ENCODE data around the gene NTRK3. TPM values are rescaled to one million over a fixed set of nuclear protein-coding genes. Genes with fewer than 3 reads are reported as not detected.

NTRK3 gene
- polyA plus RNA-seq, 1 donor from 2014 or later, result 42.7 TPM

GRCh38 chr15:88071141-88071540 lies 185.4 kb downstream of the NTRK3 start:
- H3K27ac ChIP-seq (ENCODE audit: low read length), result no peak overlapping the region
- no peaks in the 10 kb centered on the region for H4K20me1 ChIP-seq (ENCODE audit: insufficient read depth)
- H2AFZ ChIP-seq (ENCODE audit: low read depth, low read length), result no peak overlapping the region
- H3K4me3 ChIP-seq (ENCODE audit: low read length), result no peak overlapping the region
- H3K79me2 ChIP-seq (replicated peaks; ENCODE audit: insufficient read depth, low read length), result no peaks in the 10 kb centered on the region
- no peaks in the 10 kb centered on the region for H3K9me3 ChIP-seq (ENCODE audit: low read length)
- no peaks in the 10 kb centered on the region for H3K27me3 ChIP-seq (ENCODE audit: insufficient read depth, low read depth, low read length)
- no peaks in the 10 kb centered on the region for H3K36me3 ChIP-seq (ENCODE audit: insufficient read depth, low read length)
- H3K9ac ChIP-seq (ENCODE audit: low read length), result no peak overlapping the region
- H3F3A ChIP-seq (ENCODE audit: insufficient read depth, low read length, poor library complexity, severe bottlenecking), result no peaks in the 10 kb centered on the region
- TF ChIP-seq TAF1 (IDR thresholded peaks at IDR 0.05; ENCODE audit: low read depth), result no peak
- TF ChIP-seq CTCF (IDR thresholded peaks at IDR 0.05; ENCODE audit: poor library complexity, severe bottlenecking), result no peak
- TF ChIP-seq REST (IDR thresholded peaks at IDR 0.05; ENCODE audit: borderline replicate concordance), result no peak
- H3K4me2 ChIP-seq (ENCODE audit: low read length), result no peak overlapping the region
- H3K9me2 ChIP-seq (ENCODE audit: insufficient read depth, low read length), result no peaks in the 10 kb centered on the region

- H3K79me2 ChIP-seq (replicated peaks; ENCODE audit: insufficient read depth, low read length), result no peaks in the 10 kb centered on the region
- H3K4me2 ChIP-seq (ENCODE audit: low read length), result no peak overlapping the region
- H3K27ac ChIP-seq (ENCODE audit: low read length), result no peak overlapping the region
- H3K9me2 ChIP-seq (ENCODE audit: insufficient read depth, low read length), result no peaks in the 10 kb centered on the region
- H3K9me3 ChIP-seq (ENCODE audit: low read length), result no peaks in the 10 kb centered on the region
- no peaks in the 10 kb centered on the region for H3F3A ChIP-seq (ENCODE audit: insufficient read depth, low read length, poor library complexity, severe bottlenecking)
- no peak overlapping the region for H3K4me3 ChIP-seq (ENCODE audit: low read length)
- no peak overlapping the region for H3K9ac ChIP-seq (ENCODE audit: low read length)
- H4K20me1 ChIP-seq (ENCODE audit: insufficient read depth), result no peaks in the 10 kb centered on the region
- no peaks in the 10 kb centered on the region for H3K27me3 ChIP-seq (ENCODE audit: insufficient read depth, low read depth, low read length)
- TF ChIP-seq RAD21 (conservative IDR thresholded peaks at IDR 0.05) (no peak), CTCF (IDR thresholded peaks at IDR 0.05; ENCODE audit: poor library complexity, severe bottlenecking) (no peak), EP300 (conservative IDR thresholded peaks at IDR 0.05; ENCODE audit: poor library complexity, severe bottlenecking) (no peak), REST (IDR thresholded peaks at IDR 0.05; ENCODE audit: borderline replicate concordance) (no peak), MXI1 (conservative IDR thresholded peaks at IDR 0.05; ENCODE audit: poor library complexity, severe bottlenecking) (no peak), SMC3 (conservative IDR thresholded peaks at IDR 0.05; ENCODE audit: poor library complexity) (no peak), POLR2AphosphoS5 (IDR thresholded peaks at IDR 0.05) (no peak), EZH2 (IDR thresholded peaks at IDR 0.05; ENCODE audit: borderline replicate concordance, insufficient read depth, low read length, poor library complexity, severe bottlenecking) (no peak), TAF1 (IDR thresholded peaks at IDR 0.05; ENCODE audit: low read depth) (no peak)
- H2AFZ ChIP-seq (ENCODE audit: low read depth, low read length), result no peak overlapping the region
- no peaks in the 10 kb centered on the region for H3K36me3 ChIP-seq (ENCODE audit: insufficient read depth, low read length)
Observed at GRCh38 chr15:88069561-88069960, 187.0 kb downstream of the NTRK3 start.

All from neural cell (in vitro differentiated cells).